ENCODE results near the gene PNPLA5. TPM values are rescaled to one million over a fixed set of nuclear protein-coding genes. Genes with fewer than 3 reads are reported as not detected.

PNPLA5 gene
- total and polyA plus RNA-seq, 9 of the 15 experiments (the other 6 are each of a cell fraction or from before 2014, with no cell fraction given): not detected

DNA sequence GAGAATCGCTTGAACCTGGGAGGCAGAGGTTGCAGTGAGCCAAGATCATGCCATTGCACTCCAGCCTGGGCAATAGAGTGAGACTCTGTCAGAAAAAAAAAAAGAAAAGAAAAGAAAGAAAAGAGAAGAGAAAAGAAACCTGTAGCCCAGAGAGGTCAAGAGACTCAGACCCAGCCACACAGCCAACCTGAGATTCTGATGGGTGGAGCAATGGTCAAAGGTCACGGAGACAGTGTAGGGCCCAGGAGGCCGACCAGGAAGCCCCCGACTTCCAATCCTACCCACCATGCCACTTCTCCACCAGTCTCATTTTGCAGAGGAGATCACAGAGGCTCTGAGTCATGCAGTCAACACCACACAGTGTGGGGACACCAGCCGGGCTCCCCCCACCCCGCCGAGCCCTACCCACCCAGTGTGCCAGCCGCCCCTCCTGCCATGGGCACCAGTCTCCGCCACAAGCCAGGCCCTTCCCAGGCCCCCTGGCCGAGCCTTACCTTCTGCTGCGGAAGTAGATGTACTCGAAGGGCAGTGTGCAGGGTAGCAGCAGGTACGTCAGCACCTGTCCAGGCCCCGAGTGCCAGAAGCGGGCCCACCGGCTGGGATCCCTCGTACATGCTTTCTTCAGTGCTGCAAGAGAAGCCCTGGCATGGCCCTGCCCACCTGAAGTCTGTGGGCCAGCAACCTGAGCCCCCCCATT lies 7.9 kb downstream of the PNPLA5 start:
- WGBS (ENCODE audit: insufficient coverage, low coverage, missing lambda C conversion rate): 2% methylated on average over 7 of the region's 17 CpGs
- ATAC-seq (no peak), FAIRE-seq (no peak), DNase-seq (ENCODE audit: extremely low read depth in 1 of 4, low spot score in 3 of 4) (no peak)
- H3K9me1 ChIP-seq (ENCODE audit: control insufficient read depth, insufficient read depth, low read length): no peaks in the 10 kb centered on the region
- TF ChIP-seq, protein P1, sequence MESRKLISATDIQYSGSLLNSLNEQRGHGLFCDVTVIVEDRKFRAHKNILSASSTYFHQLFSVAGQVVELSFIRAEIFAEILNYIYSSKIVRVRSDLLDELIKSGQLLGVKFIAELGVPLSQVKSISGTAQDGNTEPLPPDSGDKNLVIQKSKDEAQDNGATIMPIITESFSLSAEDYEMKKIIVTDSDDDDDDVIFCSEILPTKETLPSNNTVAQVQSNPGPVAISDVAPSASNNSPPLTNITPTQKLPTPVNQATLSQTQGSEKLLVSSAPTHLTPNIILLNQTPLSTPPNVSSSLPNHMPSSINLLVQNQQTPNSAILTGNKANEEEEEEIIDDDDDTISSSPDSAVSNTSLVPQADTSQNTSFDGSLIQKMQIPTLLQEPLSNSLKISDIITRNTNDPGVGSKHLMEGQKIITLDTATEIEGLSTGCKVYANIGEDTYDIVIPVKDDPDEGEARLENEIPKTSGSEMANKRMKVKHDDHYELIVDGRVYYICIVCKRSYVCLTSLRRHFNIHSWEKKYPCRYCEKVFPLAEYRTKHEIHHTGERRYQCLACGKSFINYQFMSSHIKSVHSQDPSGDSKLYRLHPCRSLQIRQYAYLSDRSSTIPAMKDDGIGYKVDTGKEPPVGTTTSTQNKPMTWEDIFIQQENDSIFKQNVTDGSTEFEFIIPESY (CRISPR knock-in tag; IDR thresholded peaks at IDR 0.05): no peak
- no peak for TF ChIP-seq CBX2 (IDR thresholded peaks at IDR 0.05; ENCODE audit: insufficient read depth, low read length, poor library complexity, severe bottlenecking)
- TF ChIP-seq SMARCC2 (IDR thresholded peaks at IDR 0.05; ENCODE audit: low read depth): no peak
- TF ChIP-seq SMARCA4 (IDR thresholded peaks at IDR 0.05): no peak
- no peak for TF ChIP-seq ZBED1 (IDR thresholded peaks at IDR 0.05)
- TF ChIP-seq MED1 (CRISPR knock-in tag; IDR thresholded peaks at IDR 0.05; ENCODE audit: borderline replicate concordance): no peak
- TF ChIP-seq DMBX1 (CRISPR knock-in tag; IDR thresholded peaks at IDR 0.05; ENCODE audit: borderline replicate concordance): no peak
- no peak for TF ChIP-seq ARHGAP35 (IDR thresholded peaks at IDR 0.05; ENCODE audit: partially characterized antibody)
- no peak for TF ChIP-seq PRMT5 (CRISPR knock-in tag; IDR thresholded peaks at IDR 0.05)
- no peak for TF ChIP-seq CBX8 (IDR thresholded peaks at IDR 0.05; ENCODE audit: borderline replicate concordance, extremely low read depth, low read depth, low read length, poor library complexity, severe bottlenecking)
- TF ChIP-seq TBP (optimal IDR thresholded peaks at IDR 0.05; ENCODE audit: low read depth, low read length): no peak
- TF ChIP-seq SMC3 (conservative IDR thresholded peaks at IDR 0.05; ENCODE audit: insufficient read depth, low read depth, low read length): no peak
- TF ChIP-seq PURB (CRISPR knock-in tag; IDR thresholded peaks at IDR 0.05; ENCODE audit: low read depth): no peak
- TF ChIP-seq, protein P2, sequence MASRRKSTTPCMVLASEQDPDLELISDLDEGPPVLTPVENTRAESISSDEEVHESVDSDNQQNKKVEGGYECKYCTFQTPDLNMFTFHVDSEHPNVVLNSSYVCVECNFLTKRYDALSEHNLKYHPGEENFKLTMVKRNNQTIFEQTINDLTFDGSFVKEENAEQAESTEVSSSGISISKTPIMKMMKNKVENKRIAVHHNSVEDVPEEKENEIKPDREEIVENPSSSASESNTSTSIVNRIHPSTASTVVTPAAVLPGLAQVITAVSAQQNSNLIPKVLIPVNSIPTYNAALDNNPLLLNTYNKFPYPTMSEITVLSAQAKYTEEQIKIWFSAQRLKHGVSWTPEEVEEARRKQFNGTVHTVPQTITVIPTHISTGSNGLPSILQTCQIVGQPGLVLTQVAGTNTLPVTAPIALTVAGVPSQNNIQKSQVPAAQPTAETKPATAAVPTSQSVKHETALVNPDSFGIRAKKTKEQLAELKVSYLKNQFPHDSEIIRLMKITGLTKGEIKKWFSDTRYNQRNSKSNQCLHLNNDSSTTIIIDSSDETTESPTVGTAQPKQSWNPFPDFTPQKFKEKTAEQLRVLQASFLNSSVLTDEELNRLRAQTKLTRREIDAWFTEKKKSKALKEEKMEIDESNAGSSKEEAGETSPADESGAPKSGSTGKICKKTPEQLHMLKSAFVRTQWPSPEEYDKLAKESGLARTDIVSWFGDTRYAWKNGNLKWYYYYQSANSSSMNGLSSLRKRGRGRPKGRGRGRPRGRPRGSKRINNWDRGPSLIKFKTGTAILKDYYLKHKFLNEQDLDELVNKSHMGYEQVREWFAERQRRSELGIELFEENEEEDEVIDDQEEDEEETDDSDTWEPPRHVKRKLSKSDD (conservative IDR thresholded peaks at IDR 0.05; ENCODE audit: low read length): no peak
- in situ Hi-C loops (cut with MboI): no loop called here
- H3K79me2 ChIP-seq (ENCODE audit: control insufficient read depth, insufficient read depth, low read length): no peaks in the 10 kb centered on the region
- POLR2A ChIA-PET: no interaction called here
- H3K9ac ChIP-seq (ENCODE audit: insufficient read depth in 1 of 2, low read depth in 2 of 2, low read length in 2 of 2): no peak overlapping the region
- no peak overlapping the region for H3K4me2 ChIP-seq (ENCODE audit: insufficient read depth, low read length)
- no peaks in the 10 kb centered on the region; a peak in 1 of 5 replicates for H3K4me1 ChIP-seq (replicated peaks in 1 of 2; ENCODE audit: control insufficient read depth in 2 of 2, insufficient read depth in 2 of 2, low read length in 2 of 2)
- H4K20me1 ChIP-seq (replicated peaks; ENCODE audit: control insufficient read depth, insufficient read depth, low read length): no peaks in the 10 kb centered on the region; the same call in 1 of the 2 replicates
- H3K36me3 ChIP-seq (ENCODE audit: control insufficient read depth, insufficient read depth, low read length): no peaks in the 10 kb centered on the region
- CTCF ChIA-PET (ENCODE audit: low intra/inter-chr PET ratio): interaction anchor here (0.6 kb wide), 1 partner anchor 767 kb away, joined by 3 read pairs; no protein-coding TSS in a partner anchor
- H3K27me3 ChIP-seq (ENCODE audit: control insufficient read depth in 2 of 2, insufficient read depth in 2 of 2, low read length in 2 of 2): no peaks in the 10 kb centered on the region; a peak in 1 of 5 replicates
- intact Hi-C loops (cut with micrococcal nuclease): loop anchor here (10.0 kb wide), 1 partner anchor 741 kb away; no protein-coding TSS in a partner anchor
- no peak overlapping the region for H3K27ac ChIP-seq (ENCODE audit: extremely low read depth, low read depth, low read length)
- BruUV-seq (replicated peaks): no TSS peak
- H3K9me3 ChIP-seq (replicated peaks; ENCODE audit: control insufficient read depth, insufficient read depth, low read depth, low read length): no peaks in the 10 kb centered on the region
- no peak overlapping the region for H3K4me3 ChIP-seq
- H2AFZ ChIP-seq (ENCODE audit: low read depth, low read length): no peak overlapping the region
